Right renal cortex interstitium (tissue), 3 donors: ENCODE data around the gene RNU1-1. TPM values are rescaled to one million over a fixed set of nuclear protein-coding genes. Genes with fewer than 3 reads are reported as not detected.

Source experiments
- polyA plus RNA-seq, 3 donors: library from polyadenylated mRNA; unstranded; fragments of 120-200 nt; gene quantifications; one replicate each; pipeline ENCODE4 v1.2.1, GENCODE V29; 2013; ENCODE audit not compliant: insufficient read length in 3 of 3

RNU1-1 gene
- polyA plus RNA-seq, 3 donors = not detected

Other genes starting within 250 kb of the RNU1-1 start
- gene FBXO42, start 161.8 kb downstream of the RNU1-1 start, polyA plus RNA-seq = 10 to 100 TPM; 17.2 to 21.1 (median 19.0) TPM
- 100 to 1,000 TPM; 100 to 111 (median 107) TPM for gene SZRD1, start 147.0 kb downstream of the RNU1-1 start, polyA plus RNA-seq
- under 1 TPM in 1 of 3 donors, not detected in 2; 0.08 TPM for gene SPATA21, start 76.9 kb downstream of the RNU1-1 start, polyA plus RNA-seq
- gene NECAP2, start 73.6 kb downstream of the RNU1-1 start, polyA plus RNA-seq = 10 to 100 TPM; 65.7 to 69.6 (median 67.3) TPM
- gene NBPF1, start 99.3 kb upstream of the RNU1-1 start, polyA plus RNA-seq = 100 to 1,000 TPM in 1 of 3 donors, 10 to 100 TPM in 2; 67.7 to 126 (median 88.9) TPM
- not detected for gene RNU1-3, start 152.7 kb upstream of the RNU1-1 start, polyA plus RNA-seq
- gene RNU1-4, start 226.2 kb upstream of the RNU1-1 start, polyA plus RNA-seq = not detected